Suprapubic skin (tissue), 4 donors: ENCODE measurements around the gene CACNA1S. TPM values are rescaled to one million over a fixed set of nuclear protein-coding genes. Genes with fewer than 3 reads are reported as not detected.

Source experiments
- DNase-seq, 2 donors: peaks; one replicate each; pipeline ENCODE4 v3.0.0-alpha.2; 2019; ENCODE audit warnings: low spot score in 2 of 2
- H3K27ac ChIP-seq: fragments of 200-600 bp; sonication (generic); one replicate; pipeline ENCODE4 v1.5.1; 2019
- H3K27me3 ChIP-seq: fragments of 200-600 bp; sonication (generic); one replicate; pipeline ENCODE4 v1.5.1; 2019
- H3K36me3 ChIP-seq: fragments of 200-600 bp; sonication (generic); one replicate; pipeline ENCODE4 v1.5.1; 2019
- H3K4me1 ChIP-seq: fragments of 200-600 bp; sonication (generic); one replicate; pipeline ENCODE4 v1.5.1; 2019
- H3K4me3 ChIP-seq: fragments of 200-600 bp; sonication (generic); one replicate; pipeline ENCODE4 v1.5.1; 2019; ENCODE audit warnings: mild to moderate bottlenecking
- H3K9me3 ChIP-seq: fragments of 200-600 bp; sonication (generic); one replicate; pipeline ENCODE4 v1.5.1; 2019
- EP300 ChIP-seq: sonication (generic); formaldehyde crosslinking; IDR thresholded peaks from one replicate; pipeline ENCODE4 v1.6.1; 2017; ENCODE audit warnings: antibody characterized with exemption
- POLR2A ChIP-seq, 2 donors: fragments of 450-650 bp; IDR thresholded peaks; one replicate each; pipeline ENCODE4 v1.6.1; 2017; ENCODE audit warnings: antibody characterized with exemption in 2 of 2, mild to moderate bottlenecking in 2 of 2, moderate library complexity in 2 of 2
- POLR2AphosphoS5 ChIP-seq, 3 donors: sonication (generic); formaldehyde crosslinking; IDR thresholded peaks; one replicate each; pipeline ENCODE4 v1.6.1; 2017; ENCODE audit warnings: antibody characterized with exemption in 3 of 3
- WGBS: methylation state at CpG from one replicate; pipeline ENCODE4 v1.1.5; 2018; 5-methylcytosine and 5-hydroxymethylcytosine counted together
- total RNA-seq, 4 donors: library from RNA; depleted of rRNA; stranded (reverse); fragments of >200 nt; gene quantifications; one replicate each; pipeline ENCODE4 v1.1.0, GENCODE V29; 2016
- TF ChIP-seq, protein P1 (sequence below), 2 donors: fragments of 200-600 bp in 1 of 2; fragments of 450-650 bp in 1 of 2; sonication (generic) in 1 of 2; IDR thresholded peaks; one replicate each; pipeline ENCODE4 v1.5.1; 2016 to 2019; ENCODE audit warnings: antibody characterized with exemption in 2 of 2, mild to moderate bottlenecking in 1 of 2, moderate library complexity in 1 of 2

Gene CACNA1S
- total RNA-seq, 4 donors from 2014 or later, result not detected

DNA sequence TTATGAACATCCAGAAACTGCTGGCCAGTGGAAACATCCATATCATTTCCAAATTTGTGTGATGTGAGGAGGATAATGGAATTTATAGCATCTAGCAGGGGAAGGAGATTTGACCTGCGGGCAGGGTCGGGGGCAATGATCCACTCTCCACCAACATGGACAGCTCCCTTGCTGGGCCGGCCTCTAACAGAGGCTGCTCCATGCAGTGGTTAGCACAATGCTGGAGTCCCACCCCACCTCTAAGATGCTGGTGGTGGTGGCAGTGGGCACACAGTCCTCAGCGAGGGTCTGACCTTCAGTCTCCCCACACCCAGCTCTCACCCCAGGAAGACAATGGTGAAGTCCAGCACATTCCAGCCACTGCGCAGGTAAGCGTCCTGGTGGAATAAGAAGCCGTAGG, 18.7 kb downstream of the CACNA1S start:
- Histone ChIP-seq H3K27me3 (no peaks in the 10 kb centered on the region), H3K9me3 (no peaks in the 10 kb centered on the region), H3K4me3 (no peak overlapping the region), H3K27ac (no peak overlapping the region), H3K36me3 (no peaks in the 10 kb centered on the region), H3K4me1 (peaks cover 15% of the 10 kb centered on the region)
- TF ChIP-seq, protein P1, sequence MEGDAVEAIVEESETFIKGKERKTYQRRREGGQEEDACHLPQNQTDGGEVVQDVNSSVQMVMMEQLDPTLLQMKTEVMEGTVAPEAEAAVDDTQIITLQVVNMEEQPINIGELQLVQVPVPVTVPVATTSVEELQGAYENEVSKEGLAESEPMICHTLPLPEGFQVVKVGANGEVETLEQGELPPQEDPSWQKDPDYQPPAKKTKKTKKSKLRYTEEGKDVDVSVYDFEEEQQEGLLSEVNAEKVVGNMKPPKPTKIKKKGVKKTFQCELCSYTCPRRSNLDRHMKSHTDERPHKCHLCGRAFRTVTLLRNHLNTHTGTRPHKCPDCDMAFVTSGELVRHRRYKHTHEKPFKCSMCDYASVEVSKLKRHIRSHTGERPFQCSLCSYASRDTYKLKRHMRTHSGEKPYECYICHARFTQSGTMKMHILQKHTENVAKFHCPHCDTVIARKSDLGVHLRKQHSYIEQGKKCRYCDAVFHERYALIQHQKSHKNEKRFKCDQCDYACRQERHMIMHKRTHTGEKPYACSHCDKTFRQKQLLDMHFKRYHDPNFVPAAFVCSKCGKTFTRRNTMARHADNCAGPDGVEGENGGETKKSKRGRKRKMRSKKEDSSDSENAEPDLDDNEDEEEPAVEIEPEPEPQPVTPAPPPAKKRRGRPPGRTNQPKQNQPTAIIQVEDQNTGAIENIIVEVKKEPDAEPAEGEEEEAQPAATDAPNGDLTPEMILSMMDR (IDR thresholded peaks at IDR 0.05), result no peak
- TF ChIP-seq POLR2A (IDR thresholded peaks at IDR 0.05), result no peak
- no peak for TF ChIP-seq POLR2AphosphoS5 (IDR thresholded peaks at IDR 0.05)
- TF ChIP-seq EP300, result no peak
- DNase-seq, result no peak
- 93% methylated on average over 3 of the region's 7 CpGs for WGBS

DNA sequence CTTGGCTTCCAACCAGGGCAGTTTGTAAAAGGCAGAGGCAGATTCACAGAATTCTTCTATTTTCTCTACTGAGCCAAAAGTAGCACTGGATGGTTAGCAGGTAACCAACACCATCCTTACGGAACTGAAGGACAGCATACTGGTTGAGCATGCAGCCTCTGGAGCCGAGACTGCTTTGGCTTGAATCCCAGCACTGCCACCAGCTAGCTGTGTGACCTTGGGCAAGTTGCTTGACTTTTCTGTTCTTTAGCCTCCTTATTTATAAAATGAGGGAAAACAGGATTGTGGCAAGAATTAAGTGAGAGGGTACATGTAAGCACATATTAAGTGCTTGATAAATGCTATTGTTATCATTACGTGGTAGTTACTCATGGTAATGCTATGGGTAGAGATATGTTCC, 19.5 kb downstream of the CACNA1S start:
- Histone ChIP-seq H3K9me3 (no peaks in the 10 kb centered on the region), H3K27me3 (no peaks in the 10 kb centered on the region), H3K4me3 (no peak overlapping the region), H3K27ac (no peak overlapping the region), H3K4me1 (peaks cover 15% of the 10 kb centered on the region), H3K36me3 (no peaks in the 10 kb centered on the region)
- TF ChIP-seq POLR2AphosphoS5 (IDR thresholded peaks at IDR 0.05) (no peak), POLR2A (IDR thresholded peaks at IDR 0.05) (no peak), EP300 (no peak)
- TF ChIP-seq, protein P1 (IDR thresholded peaks at IDR 0.05), result no peak
- DNase-seq, result no peak
- 96% methylated on average over 3 of the region's 3 CpGs for WGBS

DNA sequence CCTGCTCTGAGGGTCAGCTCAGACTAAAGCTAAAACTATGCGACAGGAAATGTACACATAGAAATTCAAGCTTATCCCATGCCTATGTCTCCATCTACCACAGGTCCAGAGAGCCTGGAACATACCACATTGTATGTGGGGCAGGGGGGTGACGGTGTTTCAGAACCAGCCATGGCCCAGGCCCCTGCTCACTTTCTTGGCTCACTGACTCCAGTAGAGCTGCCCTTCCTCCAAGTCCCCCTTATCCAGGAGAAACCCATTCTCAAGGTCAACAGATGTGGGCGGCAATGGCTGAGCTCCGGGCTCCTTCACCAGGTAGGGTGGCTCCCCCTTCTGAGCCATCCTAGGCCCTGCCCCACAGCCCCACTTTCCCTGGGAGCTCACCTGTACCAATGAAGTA, 21.0 kb downstream of the CACNA1S start:
- TF ChIP-seq EP300 (no peak), POLR2AphosphoS5 (IDR thresholded peaks at IDR 0.05) (no peak), POLR2A (IDR thresholded peaks at IDR 0.05) (no peak)
- TF ChIP-seq, protein P1 (IDR thresholded peaks at IDR 0.05), result no peak
- DNase-seq, result no peak
- no peaks in the 10 kb centered on the region for H3K27me3 ChIP-seq
- no peak overlapping the region for H3K27ac ChIP-seq
- H3K36me3 ChIP-seq, result no peaks in the 10 kb centered on the region
- no peak overlapping the region for H3K4me3 ChIP-seq
- peaks cover 11% of the 10 kb centered on the region for H3K4me1 ChIP-seq
- 93% methylated on average over 3 of the region's 4 CpGs for WGBS
- H3K9me3 ChIP-seq, result no peaks in the 10 kb centered on the region

- WGBS, result 64% methylated on average over 4 of the region's 4 CpGs
- Histone ChIP-seq H3K4me1 (peaks cover 3% of the 10 kb centered on the region), H3K4me3 (no peak overlapping the region), H3K27ac (no peak overlapping the region), H3K36me3 (no peaks in the 10 kb centered on the region), H3K27me3 (no peaks in the 10 kb centered on the region), H3K9me3 (no peaks in the 10 kb centered on the region)
- no peak for DNase-seq
- TF ChIP-seq, protein P1 (IDR thresholded peaks at IDR 0.05), result no peak
- TF ChIP-seq POLR2AphosphoS5 (IDR thresholded peaks at IDR 0.05) (no peak), EP300 (no peak), POLR2A (IDR thresholded peaks at IDR 0.05) (no peak)
Measured at GRCh38 chr1:201090541-201090940, 21.7 kb downstream of the CACNA1S start.

DNA sequence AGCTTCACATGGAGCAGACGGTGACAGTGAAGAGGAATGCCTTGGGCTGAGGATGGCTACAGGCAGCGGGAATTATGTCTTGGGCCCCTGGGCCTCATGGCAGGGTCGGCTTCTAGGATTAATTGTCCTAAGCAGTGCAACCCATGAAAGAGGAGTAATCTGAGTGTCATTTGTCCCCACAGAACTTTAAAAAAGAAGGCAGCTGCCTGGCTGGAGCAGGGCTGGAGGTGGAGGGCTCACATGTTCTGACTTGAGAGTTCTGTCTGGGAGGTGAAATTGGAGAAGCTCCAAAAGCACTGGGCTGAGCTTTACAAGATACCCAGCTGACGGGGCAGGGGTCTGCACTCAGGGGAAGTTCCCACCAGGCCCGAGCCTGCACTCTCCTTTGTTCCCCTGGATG, 22.6 kb downstream of the CACNA1S start:
- no peaks in the 10 kb centered on the region for H3K36me3 ChIP-seq
- H3K4me3 ChIP-seq, result no peak overlapping the region
- H3K27me3 ChIP-seq, result peaks cover under 1% of the 10 kb centered on the region
- no peaks in the 10 kb centered on the region for H3K9me3 ChIP-seq
- H3K4me1 ChIP-seq, result no peaks in the 10 kb centered on the region
- WGBS, result 75% methylated on average over 5 of the region's 5 CpGs
- no peak for TF ChIP-seq POLR2A (IDR thresholded peaks at IDR 0.05)
- TF ChIP-seq, protein P1 (IDR thresholded peaks at IDR 0.05), result no peak
- no peak for TF ChIP-seq EP300
- no peak for TF ChIP-seq POLR2AphosphoS5 (IDR thresholded peaks at IDR 0.05)
- H3K27ac ChIP-seq, result no peak overlapping the region
- DNase-seq, result no peak
